Measurements from ENCODE around the gene RMDN3.

Gene RMDN3

GRCh38 chr15:40789119-40789518, 34.1 kb upstream of the RMDN3 start:
- Histone ChIP-seq H3K4me1 (ENCODE audit: insufficient read depth, low read length) (peaks cover 30% of the 10 kb centered on the region), H3K36me3 (ENCODE audit: insufficient read depth, low read length) (peaks cover 7% of the 10 kb centered on the region; the same call in 1 of the 2 replicates), H3K27me3 (ENCODE audit: insufficient read depth, low read length) (no peaks in the 10 kb centered on the region), H3K4me3 (ENCODE audit: low read length) (no peak overlapping the region), H3K9me3 (ENCODE audit: insufficient read depth, low read depth, low read length) (no peaks in the 10 kb centered on the region), H3K27ac (ENCODE audit: low read depth, low read length) (no peak overlapping the region), H3K9ac (ENCODE audit: low read depth, low read length) (no peak overlapping the region)
- 89% methylated on average over 5 of the region's 5 CpGs for WGBS

GRCh38 chr15:40787991-40788390, 32.9 kb upstream of the RMDN3 start:
- Histone ChIP-seq H3K27me3 (ENCODE audit: insufficient read depth, low read length) (no peaks in the 10 kb centered on the region), H3K27ac (ENCODE audit: low read depth, low read length) (peak overlapping the region; percentile 7; the same call in 1 of the 2 replicates), H3K36me3 (ENCODE audit: insufficient read depth, low read length) (peaks cover 7% of the 10 kb centered on the region; the same call in 1 of the 2 replicates), H3K4me3 (ENCODE audit: low read length) (no peak overlapping the region), H3K4me1 (ENCODE audit: insufficient read depth, low read length) (peaks cover 30% of the 10 kb centered on the region), H3K9ac (ENCODE audit: low read depth, low read length) (no peak overlapping the region), H3K9me3 (ENCODE audit: insufficient read depth, low read depth, low read length) (no peaks in the 10 kb centered on the region)
- 80% methylated on average over 6 of the region's 6 CpGs for WGBS

GRCh38 chr15:40787344-40787841, 32.3 kb upstream of the RMDN3 start:
- Histone ChIP-seq H3K9ac (ENCODE audit: low read depth, low read length) (no peak overlapping the region), H3K27ac (ENCODE audit: low read depth, low read length) (peak overlapping the region; percentile 6; the same call in 1 of the 2 replicates), H3K9me3 (ENCODE audit: insufficient read depth, low read depth, low read length) (no peaks in the 10 kb centered on the region), H3K27me3 (ENCODE audit: insufficient read depth, low read length) (no peaks in the 10 kb centered on the region), H3K36me3 (ENCODE audit: insufficient read depth, low read length) (peaks cover 7% of the 10 kb centered on the region; the same call in 1 of the 2 replicates), H3K4me1 (ENCODE audit: insufficient read depth, low read length) (peaks cover 30% of the 10 kb centered on the region), H3K4me3 (ENCODE audit: low read length) (peak overlapping the region; percentile 17; the same call in 1 of the 2 replicates)
- 73% methylated on average over 4 of the region's 4 CpGs for WGBS

- no peaks in the 10 kb centered on the region for H3K27me3 ChIP-seq (ENCODE audit: insufficient read depth, low read length)
- no peak overlapping the region for H3K4me3 ChIP-seq (ENCODE audit: low read length)
- no peak overlapping the region for H3K9ac ChIP-seq (ENCODE audit: low read depth, low read length)
- H3K9me3 ChIP-seq (ENCODE audit: insufficient read depth, low read depth, low read length), result no peaks in the 10 kb centered on the region
- H3K36me3 ChIP-seq (ENCODE audit: insufficient read depth, low read length), result no peaks in the 10 kb centered on the region
- WGBS, result 91% methylated on average over 1 of the region's 2 CpGs
- no peak overlapping the region for H3K27ac ChIP-seq (ENCODE audit: low read depth, low read length)
- H3K4me1 ChIP-seq (ENCODE audit: insufficient read depth, low read length), result peaks cover 30% of the 10 kb centered on the region
Measured at GRCh38 chr15:40785814-40786213, 30.8 kb upstream of the RMDN3 start.

- Histone ChIP-seq H3K27me3 (ENCODE audit: insufficient read depth, low read length) (no peaks in the 10 kb centered on the region), H3K27ac (ENCODE audit: low read depth, low read length) (no peak overlapping the region), H3K9ac (ENCODE audit: low read depth, low read length) (no peak overlapping the region), H3K4me1 (ENCODE audit: insufficient read depth, low read length) (peaks cover 30% of the 10 kb centered on the region), H3K36me3 (ENCODE audit: insufficient read depth, low read length) (no peaks in the 10 kb centered on the region), H3K9me3 (ENCODE audit: insufficient read depth, low read depth, low read length) (no peaks in the 10 kb centered on the region), H3K4me3 (ENCODE audit: low read length) (no peak overlapping the region)
- 97% methylated on average over 2 of the region's 3 CpGs for WGBS
Measured at GRCh38 chr15:40785164-40785563, 30.1 kb upstream of the RMDN3 start.

GRCh38 chr15:40782609-40783227, 27.7 kb upstream of the RMDN3 start:
- Histone ChIP-seq H3K9ac (ENCODE audit: low read depth, low read length) (no peak overlapping the region), H3K4me3 (ENCODE audit: low read length) (no peak overlapping the region), H3K36me3 (ENCODE audit: insufficient read depth, low read length) (peaks cover 17% of the 10 kb centered on the region), H3K9me3 (ENCODE audit: insufficient read depth, low read depth, low read length) (no peaks in the 10 kb centered on the region), H3K4me1 (ENCODE audit: insufficient read depth, low read length) (peaks cover 22% of the 10 kb centered on the region), H3K27ac (ENCODE audit: low read depth, low read length) (no peak overlapping the region), H3K27me3 (ENCODE audit: insufficient read depth, low read length) (no peaks in the 10 kb centered on the region)
- 77% methylated on average over 8 of the region's 8 CpGs for WGBS

GRCh38 chr15:40776537-40777141, 21.6 kb upstream of the RMDN3 start:
- WGBS, result 94% methylated on average over 11 of the region's 11 CpGs
- Histone ChIP-seq H3K36me3 (ENCODE audit: insufficient read depth, low read length) (peaks cover 62% of the 10 kb centered on the region), H3K9ac (ENCODE audit: low read depth, low read length) (no peak overlapping the region), H3K4me1 (ENCODE audit: insufficient read depth, low read length) (no peaks in the 10 kb centered on the region), H3K9me3 (ENCODE audit: insufficient read depth, low read depth, low read length) (no peaks in the 10 kb centered on the region), H3K27ac (ENCODE audit: low read depth, low read length) (no peak overlapping the region), H3K4me3 (ENCODE audit: low read length) (no peak overlapping the region), H3K27me3 (ENCODE audit: insufficient read depth, low read length) (no peaks in the 10 kb centered on the region)

- no peaks in the 10 kb centered on the region for H3K27me3 ChIP-seq (ENCODE audit: insufficient read depth, low read length)
- no peaks in the 10 kb centered on the region for H3K9me3 ChIP-seq (ENCODE audit: insufficient read depth, low read depth, low read length)
- H3K4me3 ChIP-seq (ENCODE audit: low read length), result no peak overlapping the region
- no peaks in the 10 kb centered on the region for H3K4me1 ChIP-seq (ENCODE audit: insufficient read depth, low read length)
- no peak overlapping the region for H3K9ac ChIP-seq (ENCODE audit: low read depth, low read length)
- H3K27ac ChIP-seq (ENCODE audit: low read depth, low read length), result no peak overlapping the region
- WGBS, result 94% methylated on average over 14 of the region's 14 CpGs
- peaks cover 64% of the 10 kb centered on the region for H3K36me3 ChIP-seq (ENCODE audit: insufficient read depth, low read length)
Measured at GRCh38 chr15:40775740-40776536, 20.9 kb upstream of the RMDN3 start.

GRCh38 chr15:40775007-40775406, 20.0 kb upstream of the RMDN3 start:
- Histone ChIP-seq H3K27me3 (ENCODE audit: insufficient read depth, low read length) (no peaks in the 10 kb centered on the region), H3K9me3 (ENCODE audit: insufficient read depth, low read depth, low read length) (no peaks in the 10 kb centered on the region), H3K9ac (ENCODE audit: low read depth, low read length) (no peak overlapping the region), H3K27ac (ENCODE audit: low read depth, low read length) (no peak overlapping the region), H3K36me3 (ENCODE audit: insufficient read depth, low read length) (peaks cover 64% of the 10 kb centered on the region), H3K4me1 (ENCODE audit: insufficient read depth, low read length) (no peaks in the 10 kb centered on the region), H3K4me3 (ENCODE audit: low read length) (no peak overlapping the region)
- 93% methylated on average over 10 of the region's 10 CpGs for WGBS

GRCh38 chr15:40773902-40774301, 18.8 kb upstream of the RMDN3 start:
- no peak overlapping the region for H3K27ac ChIP-seq (ENCODE audit: low read depth, low read length)
- no peaks in the 10 kb centered on the region for H3K9me3 ChIP-seq (ENCODE audit: insufficient read depth, low read depth, low read length)
- no peak overlapping the region for H3K9ac ChIP-seq (ENCODE audit: low read depth, low read length)
- WGBS, result 91% methylated on average over 6 of the region's 6 CpGs
- H3K4me3 ChIP-seq (ENCODE audit: low read length), result no peak overlapping the region
- H3K36me3 ChIP-seq (ENCODE audit: insufficient read depth, low read length), result peaks cover 57% of the 10 kb centered on the region
- no peaks in the 10 kb centered on the region for H3K4me1 ChIP-seq (ENCODE audit: insufficient read depth, low read length)
- H3K27me3 ChIP-seq (ENCODE audit: insufficient read depth, low read length), result no peaks in the 10 kb centered on the region

GRCh38 chr15:40773496-40773895, 18.4 kb upstream of the RMDN3 start:
- no peak overlapping the region for H3K4me3 ChIP-seq (ENCODE audit: low read length)
- H3K36me3 ChIP-seq (ENCODE audit: insufficient read depth, low read length), result peaks cover 53% of the 10 kb centered on the region
- WGBS, result 94% methylated on average over 8 of the region's 8 CpGs
- no peak overlapping the region for H3K27ac ChIP-seq (ENCODE audit: low read depth, low read length)
- H3K4me1 ChIP-seq (ENCODE audit: insufficient read depth, low read length), result no peaks in the 10 kb centered on the region
- H3K9me3 ChIP-seq (ENCODE audit: insufficient read depth, low read depth, low read length), result no peaks in the 10 kb centered on the region
- no peak overlapping the region for H3K9ac ChIP-seq (ENCODE audit: low read depth, low read length)
- H3K27me3 ChIP-seq (ENCODE audit: insufficient read depth, low read length), result no peaks in the 10 kb centered on the region
